ENCODE data around the gene MPST.
"Not testable (repeated sequence)": the region's sequence is repeated elsewhere in the genome, so short reads cannot be mapped to it uniquely, and the experiment has no call there.

The MPST gene

DNA sequence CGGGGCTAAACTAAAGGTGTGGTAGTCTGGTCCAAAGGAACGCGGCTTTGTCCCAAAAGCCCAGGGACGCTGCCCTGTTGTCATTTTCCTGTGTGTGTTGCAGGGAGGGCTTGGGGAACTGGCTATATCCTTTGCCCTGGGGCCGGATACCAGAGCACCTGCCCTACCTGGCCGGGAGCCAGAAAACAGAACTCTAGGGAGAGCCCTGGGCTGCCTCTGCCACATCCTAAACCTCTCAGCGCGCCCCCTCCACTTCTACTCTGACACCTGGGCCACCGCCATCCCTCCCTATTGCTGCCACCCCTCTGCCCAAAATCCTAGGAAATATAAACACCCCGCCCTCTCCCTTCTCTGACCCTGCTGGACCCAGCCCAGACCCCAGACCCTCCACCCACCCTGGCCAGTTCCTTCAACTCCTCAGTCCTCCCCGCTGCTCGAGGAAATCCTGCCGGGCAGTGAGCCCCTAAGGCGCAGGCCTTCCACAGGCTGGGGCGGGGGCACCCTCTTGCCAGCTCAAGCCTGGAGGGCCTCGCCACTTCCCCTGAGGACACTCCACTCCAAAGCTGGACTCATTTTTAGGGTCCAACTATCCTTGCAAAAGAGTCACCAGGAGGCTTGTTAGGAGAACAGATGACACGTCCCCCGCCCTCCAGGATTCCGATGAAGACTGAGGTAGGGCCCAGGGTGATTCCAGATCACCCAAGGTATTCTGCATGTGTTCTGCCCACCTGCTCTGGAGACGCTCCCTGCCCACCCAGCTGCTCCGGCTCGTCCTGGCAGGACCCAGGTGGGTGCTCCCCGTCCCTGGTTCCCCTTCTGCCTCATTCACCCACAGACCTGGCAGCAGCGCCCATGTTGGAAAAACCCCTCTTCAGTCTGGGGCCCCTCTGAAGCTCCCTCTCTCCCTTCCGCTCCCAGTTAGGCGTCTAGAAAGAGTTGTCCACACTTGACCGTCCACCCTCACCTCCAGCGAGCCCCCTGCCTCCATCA lies 44.2 kb downstream of the MPST start:
- DNase-seq: peak; percentile 21

DNA sequence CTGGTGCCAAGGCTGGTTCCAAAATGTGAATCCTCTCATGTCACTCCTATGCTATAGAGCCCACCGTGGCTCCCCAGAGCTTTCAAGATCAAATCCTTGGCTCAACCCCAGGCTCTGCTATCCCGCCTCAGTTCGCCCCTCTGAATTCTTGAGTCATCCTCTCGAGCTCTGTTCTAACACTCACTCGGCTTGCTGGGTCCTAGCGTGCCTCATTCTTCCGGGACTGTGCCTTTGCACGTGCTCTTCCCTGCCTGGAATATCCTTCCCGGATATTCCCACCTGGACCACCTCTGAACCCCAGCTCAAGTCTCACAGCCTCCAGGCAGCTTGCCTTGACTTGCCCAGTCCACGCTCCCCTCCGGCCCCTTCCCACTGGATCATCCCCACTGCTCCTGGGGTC lies 45.0 kb downstream of the MPST start:
- no peak for DNase-seq

DNA sequence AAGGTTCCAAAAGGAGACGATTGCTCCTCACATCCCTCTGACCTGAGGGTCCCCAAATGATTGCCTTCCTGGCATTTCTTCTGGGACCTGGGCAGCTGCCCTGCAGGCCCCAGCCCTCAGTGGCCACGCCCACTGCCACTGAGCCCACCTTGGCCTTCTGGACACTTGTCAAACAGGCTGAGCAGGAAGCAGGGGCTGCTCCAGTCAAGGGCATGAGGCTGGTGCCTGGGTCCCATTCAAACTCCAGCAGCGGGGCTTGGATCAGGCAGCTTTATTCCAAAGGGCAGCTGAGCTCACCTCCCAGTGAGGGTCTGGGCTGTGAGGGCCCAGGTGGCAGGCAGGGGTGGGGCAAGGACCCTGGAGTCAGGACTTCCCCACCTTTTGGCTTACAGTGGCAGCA lies 45.6 kb downstream of the MPST start:
- no peak for DNase-seq

- no peak for DNase-seq
Observed at GRCh38 chr22:37065961-37066360, 46.4 kb downstream of the MPST start.

DNA sequence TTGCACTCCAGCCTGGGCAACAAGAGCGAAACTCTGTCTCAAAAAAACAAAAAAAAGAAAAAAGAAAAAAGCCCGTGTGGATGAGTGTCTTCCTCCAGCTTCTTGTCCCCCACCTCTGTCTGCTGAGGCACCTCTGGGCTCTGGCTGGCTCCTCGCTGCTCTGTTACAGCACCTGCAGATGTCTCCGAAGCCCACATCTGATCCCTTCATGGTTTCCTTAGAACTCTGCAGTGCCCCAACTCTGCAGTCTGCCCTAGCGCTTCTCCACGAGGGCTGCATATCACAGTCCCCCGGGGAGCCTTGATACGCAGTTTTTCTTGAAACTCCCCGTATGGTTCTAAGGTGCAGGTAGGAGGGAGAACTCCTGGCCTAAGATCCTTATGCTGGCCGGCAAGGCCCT lies 47.9 kb downstream of the MPST start:
- DNase-seq: no peak

GRCh38 chr22:37068859-37069258 lies 49.3 kb downstream of the MPST start:
- no peak for DNase-seq

DNA sequence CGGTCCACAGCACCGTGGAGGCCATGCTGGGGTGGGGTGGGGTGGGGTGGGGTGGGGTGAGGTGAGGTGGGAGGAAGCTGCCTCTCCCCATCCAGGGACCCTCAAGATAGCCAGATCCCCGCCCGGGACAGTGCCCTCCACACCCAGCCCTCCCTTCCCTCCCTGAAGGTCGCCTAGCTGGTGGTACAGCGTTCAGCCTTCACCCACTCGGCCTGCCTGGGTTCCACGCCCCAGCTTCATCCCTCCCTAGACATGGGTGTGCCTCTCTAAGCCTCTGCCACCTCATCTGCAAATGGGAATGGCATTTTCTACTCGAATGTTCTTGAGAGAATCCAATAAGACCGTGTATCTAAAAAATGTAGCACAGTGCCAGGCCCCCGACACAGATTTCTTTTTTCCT lies 49.8 kb downstream of the MPST start:
- DNase-seq: no peak

- DNase-seq: no peak
Observed at GRCh38 chr22:37069719-37070118, 50.2 kb downstream of the MPST start.

DNA sequence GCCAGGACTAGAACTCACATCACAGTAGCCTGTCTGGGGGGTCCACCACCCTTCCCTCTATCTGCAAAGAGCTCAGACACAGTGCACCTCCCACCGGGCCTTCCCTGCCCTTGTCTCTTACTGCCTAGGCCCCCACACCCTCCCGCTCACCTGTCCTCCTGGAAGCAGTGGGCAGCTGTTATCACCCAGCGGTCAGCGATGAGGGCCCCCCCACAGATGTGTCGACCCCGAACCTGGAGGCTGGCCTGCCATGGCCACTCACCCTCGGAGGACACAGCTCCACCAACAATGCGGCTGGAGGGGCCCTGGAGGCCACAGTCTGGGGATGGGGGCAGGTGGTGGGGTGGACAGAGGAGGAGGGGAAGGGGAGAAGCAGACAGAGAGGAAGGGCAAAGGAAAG lies 50.8 kb downstream of the MPST start:
- DNase-seq: no peak

- DNase-seq: no peak
Observed at GRCh38 chr22:37070744-37071143, 51.2 kb downstream of the MPST start.

GRCh38 chr22:37071850-37072592 lies 52.5 kb downstream of the MPST start:
- not testable (repeated sequence) for DNase-seq

DNA sequence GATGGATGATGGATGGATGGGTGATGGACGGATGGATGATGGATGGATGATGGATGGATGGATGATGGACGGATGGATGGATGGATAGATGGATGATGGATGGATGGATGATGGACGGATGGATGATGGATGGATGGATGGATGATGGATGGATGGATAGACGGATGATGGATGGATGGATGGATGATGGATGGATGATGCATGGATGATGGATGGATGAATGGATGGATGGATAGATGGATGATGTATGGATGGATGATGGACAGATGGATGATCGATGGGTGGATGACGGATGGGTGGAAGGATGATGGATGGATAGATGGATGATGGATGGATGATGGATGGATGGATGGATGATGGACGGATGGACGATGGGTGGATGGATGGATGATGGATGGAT lies 53.1 kb downstream of the MPST start:
- DNase-seq: no peak

GRCh38 chr22:37074537-37074936 lies 55.0 kb downstream of the MPST start:
- no peak for DNase-seq

- DNase-seq: no peak
Observed at GRCh38 chr22:37075046-37075445, 55.5 kb downstream of the MPST start.

GRCh38 chr22:37075822-37076433 lies 56.4 kb downstream of the MPST start:
- DNase-seq: no peak

DNA sequence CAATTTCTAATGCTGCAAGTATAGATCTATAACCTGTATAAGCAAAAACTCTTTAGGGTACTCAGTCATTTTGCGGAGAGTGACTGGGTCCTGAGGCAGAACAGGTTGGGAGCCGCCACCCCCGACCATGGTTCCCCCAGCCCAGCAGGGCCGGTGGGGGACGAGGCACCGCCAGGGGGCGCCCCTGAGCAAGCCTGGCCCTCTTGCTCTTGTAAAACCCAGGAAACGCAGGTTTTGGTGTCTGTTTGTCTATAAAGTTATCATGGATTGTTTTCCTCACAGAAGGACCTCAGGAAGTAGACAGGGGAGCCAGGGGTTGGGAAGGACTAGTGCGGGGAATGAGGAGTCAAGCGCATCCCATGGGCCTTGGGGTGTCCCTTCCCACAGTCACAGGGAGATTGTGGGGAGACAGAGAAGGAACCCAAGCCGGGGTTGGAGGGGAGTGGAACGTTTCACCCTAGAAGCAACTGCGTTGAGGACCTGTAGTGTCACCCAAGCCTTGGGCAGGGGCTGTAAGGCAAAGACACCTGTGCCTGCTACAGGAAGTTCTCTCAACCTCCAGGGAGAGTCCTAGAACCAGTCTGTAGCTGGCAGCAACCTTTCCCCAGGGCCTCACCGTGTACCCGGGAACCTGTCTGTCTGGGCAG lies 58.4 kb downstream of the MPST start:
- DNase-seq: no peak

- DNase-seq: no peak
Observed at GRCh38 chr22:37079158-37079557, 59.6 kb downstream of the MPST start.
